GM12874 (cell line): ENCODE results near the gene TMEM130.
A peak's percentile ranks its signal among the peaks of the same experiment; 100 is the strongest.

Experiments used
- TF ChIP-seq, protein P1 (sequence below): IDR thresholded peaks from 2 replicates; pipeline ENCODE4 v1.5.1; 2011; ENCODE audit warnings: low read depth, mild to moderate bottlenecking, control low read depth, low read length, moderate library complexity; ENCODE audit not compliant: insufficient read depth

The TMEM130 gene

GRCh38 chr7:98884416-98884815 is 14.6 kb upstream of the TMEM130 start:
- TF ChIP-seq, protein P1, sequence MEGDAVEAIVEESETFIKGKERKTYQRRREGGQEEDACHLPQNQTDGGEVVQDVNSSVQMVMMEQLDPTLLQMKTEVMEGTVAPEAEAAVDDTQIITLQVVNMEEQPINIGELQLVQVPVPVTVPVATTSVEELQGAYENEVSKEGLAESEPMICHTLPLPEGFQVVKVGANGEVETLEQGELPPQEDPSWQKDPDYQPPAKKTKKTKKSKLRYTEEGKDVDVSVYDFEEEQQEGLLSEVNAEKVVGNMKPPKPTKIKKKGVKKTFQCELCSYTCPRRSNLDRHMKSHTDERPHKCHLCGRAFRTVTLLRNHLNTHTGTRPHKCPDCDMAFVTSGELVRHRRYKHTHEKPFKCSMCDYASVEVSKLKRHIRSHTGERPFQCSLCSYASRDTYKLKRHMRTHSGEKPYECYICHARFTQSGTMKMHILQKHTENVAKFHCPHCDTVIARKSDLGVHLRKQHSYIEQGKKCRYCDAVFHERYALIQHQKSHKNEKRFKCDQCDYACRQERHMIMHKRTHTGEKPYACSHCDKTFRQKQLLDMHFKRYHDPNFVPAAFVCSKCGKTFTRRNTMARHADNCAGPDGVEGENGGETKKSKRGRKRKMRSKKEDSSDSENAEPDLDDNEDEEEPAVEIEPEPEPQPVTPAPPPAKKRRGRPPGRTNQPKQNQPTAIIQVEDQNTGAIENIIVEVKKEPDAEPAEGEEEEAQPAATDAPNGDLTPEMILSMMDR, result no peak

DNA sequence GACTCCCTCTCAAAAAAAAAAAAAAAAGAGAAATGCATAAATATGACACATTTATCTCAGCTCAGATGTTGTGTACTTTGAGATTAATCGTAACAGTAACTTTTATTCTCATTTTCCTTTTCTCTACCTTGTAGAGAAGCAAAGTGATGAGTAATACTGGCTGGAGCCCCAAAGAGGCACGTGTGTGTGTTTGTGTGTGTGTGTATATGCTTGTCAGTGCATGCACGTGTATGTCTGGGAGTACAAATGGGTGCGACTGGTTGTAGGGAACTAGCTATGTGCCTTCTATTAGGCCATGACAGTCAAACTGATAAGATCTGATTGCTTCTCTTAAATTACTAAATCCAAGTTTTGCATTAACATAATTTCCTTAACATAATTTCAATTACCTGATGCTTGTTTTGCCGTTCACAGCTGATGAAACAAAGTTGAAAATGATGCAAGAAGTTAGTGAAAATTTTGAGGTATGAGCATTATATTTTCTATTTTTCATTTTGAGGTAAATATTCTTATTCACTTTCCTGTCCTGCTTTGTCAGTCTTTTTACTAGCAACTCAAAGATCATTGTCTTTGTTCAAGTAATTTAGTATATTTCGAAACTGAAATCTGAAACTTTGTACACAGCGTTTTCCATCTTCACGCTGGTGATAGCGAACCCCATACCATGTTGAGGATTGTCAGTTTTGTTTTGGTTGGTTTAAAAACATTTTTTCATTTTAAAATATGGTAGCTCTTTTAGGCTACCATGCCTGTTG is 11.9 kb upstream of the TMEM130 start:
- TF ChIP-seq, protein P1, result no peak

GRCh38 chr7:98880485-98880884 is 10.7 kb upstream of the TMEM130 start:
- TF ChIP-seq, protein P1, result no peak

DNA sequence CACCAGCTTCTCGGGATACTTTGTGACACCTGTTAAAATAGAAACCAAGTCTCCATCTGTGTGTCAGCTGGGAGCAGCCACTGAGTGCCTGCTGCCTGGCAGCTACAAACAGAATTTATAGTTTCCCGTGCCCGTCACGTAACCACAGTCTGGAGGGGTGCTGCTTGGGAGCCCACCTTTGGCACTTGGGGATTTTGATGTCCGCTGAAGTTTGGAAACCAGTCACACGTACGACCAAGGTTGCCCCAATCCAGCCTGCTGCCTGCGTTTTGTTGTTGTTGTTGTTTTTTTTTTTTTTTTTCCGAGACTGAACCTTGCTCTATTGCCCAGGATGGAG is 10.1 kb upstream of the TMEM130 start:
- TF ChIP-seq, protein P1, result no peak

DNA sequence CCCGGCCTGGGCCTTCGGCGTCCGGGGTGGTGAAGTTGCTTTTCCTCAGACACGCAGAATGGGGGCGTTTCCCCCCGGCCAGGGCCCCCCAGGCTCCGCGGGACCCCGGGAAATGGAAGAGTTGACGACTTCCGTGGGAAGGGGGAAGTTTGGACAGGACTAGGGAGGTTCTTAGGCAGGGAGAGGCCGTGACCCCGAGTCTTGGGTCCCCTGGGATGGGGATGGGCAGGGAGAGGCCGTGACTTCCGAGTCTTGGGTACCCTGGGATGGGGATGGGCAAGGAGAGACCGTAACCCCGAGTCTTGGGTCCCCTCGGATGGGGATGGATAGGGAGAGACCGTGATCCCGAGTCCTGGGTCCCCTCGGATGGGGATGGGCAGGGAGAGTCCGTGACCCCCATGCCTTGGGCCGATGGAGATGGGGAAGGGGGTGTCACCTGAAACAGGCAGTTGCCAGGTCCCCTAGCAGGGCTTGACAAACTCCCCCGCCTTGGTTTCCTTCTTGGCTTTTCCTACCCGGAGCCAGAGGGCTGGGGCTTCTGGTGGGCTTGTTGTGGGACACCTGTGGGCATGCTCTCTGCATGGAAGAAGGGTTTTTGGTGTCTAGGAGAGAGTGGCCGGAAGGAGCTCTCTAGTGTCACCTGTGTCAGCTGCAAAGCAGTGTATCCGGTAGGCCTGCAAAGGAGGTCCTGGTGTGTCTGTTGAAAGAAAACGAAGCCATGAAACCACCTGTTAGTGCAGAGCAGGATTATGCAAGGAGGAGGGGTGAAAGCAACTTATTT is 9.6 kb upstream of the TMEM130 start:
- TF ChIP-seq, protein P1, result peak; percentile 67

GRCh38 chr7:98878365-98879197 is 8.8 kb upstream of the TMEM130 start, which contains the start of gene TRRAP:
Gene TRRAP (plus strand): TSS chr7:98878532. CDS start chr7:98881151, 2,619 bp downstream.
- TF ChIP-seq, protein P1, result peak; percentile 96
